Spleen (tissue), 7 donors: ENCODE data around the gene CBX1.

Experiments
- CTCF ChIP-seq, 11 experiments: fragments of 200-600 bp in 7 of 11; fragments of 450-650 bp in 4 of 11; sonication (generic) in 4 of 11; IDR thresholded peaks in 8 of 11; conservative IDR thresholded peaks in 3 of 11; 1 replicate in 7 of 11; 2 replicates in 4 of 11; pipeline versions ENCODE4 v1.4.0 to v1.8.0; 2016 to 2021; ENCODE audit warnings: antibody characterized with exemption in 11 of 11, inconsistent platforms in 4 of 11, mild to moderate bottlenecking in 1 of 11
- POLR2A ChIP-seq, 3 donors: fragments of 450-650 bp; IDR thresholded peaks; one replicate each; pipeline ENCODE4 v1.5.1; 2017; ENCODE audit warnings: antibody characterized with exemption in 3 of 3, mild to moderate bottlenecking in 1 of 3
- donor health status: DM: no; HTN: no; CAD: no; lungs with moderate emphysema.
- donor health status: DM: no; HTN: no; CAD: no.
- donor health status: DM: no; HTN: no; CAD: no.

GRCh38 chr17:48066656-48067055 lies 34.6 kb downstream of the CBX1 start:
- no peak for TF ChIP-seq CTCF (IDR thresholded peaks at IDR 0.05 in 8 of 11, conservative IDR thresholded peaks at IDR 0.05 in 3 of 11)
- no peak for TF ChIP-seq POLR2A (IDR thresholded peaks at IDR 0.05)
